ENCODE data around the gene MID1.

DNA sequence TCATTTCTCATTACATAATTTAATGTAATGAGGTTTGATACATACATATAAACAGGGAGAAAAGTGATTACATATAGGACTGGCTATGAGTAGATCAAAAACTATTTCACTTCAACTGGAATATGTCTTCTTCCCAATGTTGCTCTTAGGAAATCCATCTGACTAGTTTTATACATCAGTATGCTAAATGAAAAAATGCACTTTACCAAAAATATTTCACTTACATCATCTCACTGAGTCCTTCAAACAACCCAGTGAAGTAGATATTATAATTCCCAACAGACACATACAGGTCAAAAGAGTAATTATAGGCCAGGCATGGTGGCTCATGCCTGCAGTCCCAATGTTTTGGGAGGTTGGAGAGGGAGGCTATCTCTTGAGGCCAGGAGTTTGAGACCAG is 215.9 kb downstream of the MID1 start:
- TF ChIP-seq, protein P1, sequence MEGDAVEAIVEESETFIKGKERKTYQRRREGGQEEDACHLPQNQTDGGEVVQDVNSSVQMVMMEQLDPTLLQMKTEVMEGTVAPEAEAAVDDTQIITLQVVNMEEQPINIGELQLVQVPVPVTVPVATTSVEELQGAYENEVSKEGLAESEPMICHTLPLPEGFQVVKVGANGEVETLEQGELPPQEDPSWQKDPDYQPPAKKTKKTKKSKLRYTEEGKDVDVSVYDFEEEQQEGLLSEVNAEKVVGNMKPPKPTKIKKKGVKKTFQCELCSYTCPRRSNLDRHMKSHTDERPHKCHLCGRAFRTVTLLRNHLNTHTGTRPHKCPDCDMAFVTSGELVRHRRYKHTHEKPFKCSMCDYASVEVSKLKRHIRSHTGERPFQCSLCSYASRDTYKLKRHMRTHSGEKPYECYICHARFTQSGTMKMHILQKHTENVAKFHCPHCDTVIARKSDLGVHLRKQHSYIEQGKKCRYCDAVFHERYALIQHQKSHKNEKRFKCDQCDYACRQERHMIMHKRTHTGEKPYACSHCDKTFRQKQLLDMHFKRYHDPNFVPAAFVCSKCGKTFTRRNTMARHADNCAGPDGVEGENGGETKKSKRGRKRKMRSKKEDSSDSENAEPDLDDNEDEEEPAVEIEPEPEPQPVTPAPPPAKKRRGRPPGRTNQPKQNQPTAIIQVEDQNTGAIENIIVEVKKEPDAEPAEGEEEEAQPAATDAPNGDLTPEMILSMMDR (tag by site-specific recombination; IDR thresholded peaks at IDR 0.05) = no peak
- TF ChIP-seq PRDM6 (tag by site-specific recombination; IDR thresholded peaks at IDR 0.05) (no peak), YY2 (tag by site-specific recombination; IDR thresholded peaks at IDR 0.05) (no peak), ZNF654 (tag by site-specific recombination; IDR thresholded peaks at IDR 0.05; ENCODE audit: low read depth) (no peak), SETDB1 (IDR thresholded peaks at IDR 0.05; ENCODE audit: insufficient read length, low read length) (no peak), KLF10 (tag by site-specific recombination; IDR thresholded peaks at IDR 0.05) (no peak), ZBTB1 (tag by site-specific recombination; IDR thresholded peaks at IDR 0.05) (no peak), ZSCAN5A (tag by site-specific recombination; IDR thresholded peaks at IDR 0.05) (no peak), ZNF513 (tag by site-specific recombination; IDR thresholded peaks at IDR 0.05) (no peak), SALL2 (tag by site-specific recombination; IDR thresholded peaks at IDR 0.05; ENCODE audit: borderline replicate concordance) (no peak), ZNF114 (tag by site-specific recombination; IDR thresholded peaks at IDR 0.05) (no peak), ZFP37 (tag by site-specific recombination; IDR thresholded peaks at IDR 0.05) (no peak)
- TF ChIP-seq, protein P2, sequence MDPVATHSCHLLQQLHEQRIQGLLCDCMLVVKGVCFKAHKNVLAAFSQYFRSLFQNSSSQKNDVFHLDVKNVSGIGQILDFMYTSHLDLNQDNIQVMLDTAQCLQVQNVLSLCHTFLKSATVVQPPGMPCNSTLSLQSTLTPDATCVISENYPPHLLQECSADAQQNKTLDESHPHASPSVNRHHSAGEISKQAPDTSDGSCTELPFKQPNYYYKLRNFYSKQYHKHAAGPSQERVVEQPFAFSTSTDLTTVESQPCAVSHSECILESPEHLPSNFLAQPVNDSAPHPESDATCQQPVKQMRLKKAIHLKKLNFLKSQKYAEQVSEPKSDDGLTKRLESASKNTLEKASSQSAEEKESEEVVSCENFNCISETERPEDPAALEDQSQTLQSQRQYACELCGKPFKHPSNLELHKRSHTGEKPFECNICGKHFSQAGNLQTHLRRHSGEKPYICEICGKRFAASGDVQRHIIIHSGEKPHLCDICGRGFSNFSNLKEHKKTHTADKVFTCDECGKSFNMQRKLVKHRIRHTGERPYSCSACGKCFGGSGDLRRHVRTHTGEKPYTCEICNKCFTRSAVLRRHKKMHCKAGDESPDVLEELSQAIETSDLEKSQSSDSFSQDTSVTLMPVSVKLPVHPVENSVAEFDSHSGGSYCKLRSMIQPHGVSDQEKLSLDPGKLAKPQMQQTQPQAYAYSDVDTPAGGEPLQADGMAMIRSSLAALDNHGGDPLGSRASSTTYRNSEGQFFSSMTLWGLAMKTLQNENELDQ (tag by site-specific recombination; IDR thresholded peaks at IDR 0.05; ENCODE audit: low read depth) = no peak
